GM23338 (cell line): ENCODE data around the gene RPIA. TPM values are rescaled to one million over a fixed set of nuclear protein-coding genes. Genes with fewer than 3 reads are reported as not detected.
A peak's percentile ranks its signal among the peaks of the same experiment; 100 is the strongest.

Source experiments
- ATAC-seq: fragments of 200-7000 bp; cut with Tn5 transposase; 3 replicates; pipeline ENCODE4 v1.9.1; 2020
- DNase-seq: peaks from one replicate; pipeline ENCODE4 v3.0.0-alpha.2; 2015; ENCODE audit warnings: low spot score
- H2AFZ ChIP-seq: fragments of 200-600 bp; sonication (generic); 2 replicates; pipeline ENCODE4 v1.8.0; 2016; ENCODE audit warnings: antibody characterized with exemption, mild to moderate bottlenecking, moderate library complexity
- H3F3A ChIP-seq: fragments of 200-600 bp; sonication (generic); replicated peaks from 2 replicates; pipeline ENCODE4 v1.8.0; 2017; ENCODE audit warnings: antibody characterized with exemption, mixed run types, low read depth
- H3K27ac ChIP-seq: fragments of 200-600 bp; sonication (generic); 2 replicates; pipeline ENCODE4 v1.6.1; 2016; ENCODE audit warnings: low read depth
- H3K27me3 ChIP-seq: fragments of 200-600 bp; sonication (generic); 2 replicates; pipeline ENCODE4 v1.8.0; 2016; ENCODE audit warnings: mild to moderate bottlenecking, mixed run types, moderate library complexity; ENCODE audit not compliant: insufficient read depth
- H3K36me3 ChIP-seq: fragments of 200-600 bp; sonication (generic); 2 replicates; pipeline ENCODE4 v1.8.0; 2016; ENCODE audit warnings: mild to moderate bottlenecking; ENCODE audit not compliant: insufficient read depth
- H3K4me1 ChIP-seq: fragments of 200-600 bp; sonication (generic); 2 replicates; pipeline ENCODE4 v1.8.0; 2016; ENCODE audit warnings: mild to moderate bottlenecking, moderate library complexity; ENCODE audit not compliant: insufficient read depth
- H3K4me2 ChIP-seq: fragments of 200-600 bp; sonication (generic); 2 replicates; pipeline ENCODE4 v1.7.1; 2017; ENCODE audit warnings: mixed run types
- H3K4me3 ChIP-seq: fragments of 200-600 bp; sonication (generic); 2 replicates; pipeline ENCODE4 v1.6.1; 2016; ENCODE audit warnings: mixed run types
- H3K79me2 ChIP-seq: fragments of 200-600 bp; sonication (generic); replicated peaks from 2 replicates; pipeline ENCODE4 v1.8.0; 2017; ENCODE audit warnings: mild to moderate bottlenecking; ENCODE audit not compliant: insufficient read depth
- H3K9me2 ChIP-seq: fragments of 200-600 bp; sonication (generic); 2 replicates; pipeline ENCODE4 v1.8.0; 2017; ENCODE audit not compliant: insufficient read depth
- H4K20me1 ChIP-seq: fragments of 200-600 bp; sonication (generic); replicated peaks from 2 replicates; pipeline ENCODE4 v1.8.0; 2017; ENCODE audit warnings: mild to moderate bottlenecking; ENCODE audit not compliant: insufficient read depth
- H3K27ac Mint-ChIP-seq: 2 replicates; pipeline ENCODE4 v1.8.0; 2020; ENCODE audit warnings: inconsistent platforms, mild to moderate bottlenecking, moderate library complexity, mixed read lengths
- H3K27me3 Mint-ChIP-seq: 3 replicates; pipeline ENCODE4 v1.8.0; 2022; ENCODE audit warnings: low read depth, mild to moderate bottlenecking, moderate library complexity, mixed read lengths, inconsistent platforms; ENCODE audit not compliant: insufficient read depth, poor library complexity
- H3K36me3 Mint-ChIP-seq: 3 replicates; pipeline ENCODE4 v1.8.0; 2021; ENCODE audit warnings: low read depth, mild to moderate bottlenecking, inconsistent platforms, moderate library complexity, mixed read lengths
- H3K4me1 Mint-ChIP-seq: 3 replicates; pipeline ENCODE4 v1.8.0; 2020; ENCODE audit warnings: mild to moderate bottlenecking, inconsistent platforms, mixed read lengths
- H3K4me3 Mint-ChIP-seq: 3 replicates; pipeline ENCODE4 v1.8.0; 2021; ENCODE audit warnings: moderate library complexity, mild to moderate bottlenecking, inconsistent platforms, mixed read lengths
- H3K9me3 Mint-ChIP-seq: 3 replicates; pipeline ENCODE4 v1.8.0; 2020; ENCODE audit warnings: moderate library complexity, mild to moderate bottlenecking, inconsistent platforms, mixed read lengths
- CREB1 ChIP-seq: fragments of 250-450 bp; sonication (Bioruptor Pico); IDR thresholded peaks from 2 replicates; pipeline ENCODE4 v1.5.0; 2020; ENCODE audit warnings: low read depth, mild to moderate bottlenecking, moderate library complexity
- EZH2phosphoT487 ChIP-seq: fragments of 200-600 bp; sonication (generic); IDR thresholded peaks from one replicate; pipeline ENCODE4 v1.8.1; 2018; ENCODE audit warnings: antibody characterized with exemption; ENCODE audit not compliant: unreplicated experiment
- ZNF462 ChIP-seq: fragments of 250-450 bp; sonication (Bioruptor Pico); IDR thresholded peaks from 2 replicates; pipeline ENCODE4 v1.5.0; 2020; ENCODE audit warnings: mild to moderate bottlenecking, moderate library complexity
- polyA plus RNA-seq: library from polyadenylated mRNA; unstranded; fragments of >200 nt; fragmentation: Nextera tagmentation; extraction: Ambion mirVana; gene quantifications from 2 replicates; pipeline ENCODE4 v1.2.1, GENCODE V29; 2016
- total RNA-seq: library from RNA; depleted of rRNA; stranded (reverse); fragments of >200 nt; shearing (Covaris generic); gene quantifications from 2 replicates; pipeline ENCODE4 v1.2.3, GENCODE V29; 2014
- TF ChIP-seq, protein P1 (sequence below): IDR thresholded peaks from one replicate; pipeline ENCODE4 v1.6.1; 2018; ENCODE audit warnings: antibody characterized with exemption; ENCODE audit not compliant: unreplicated experiment
- TF ChIP-seq, protein P2 (sequence below), 2 experiments: fragments of 200-600 bp in 1 of 2; sonication (generic) in 1 of 2; conservative IDR thresholded peaks; 2 replicates each; pipeline versions ENCODE4 v1.5.1 to v1.6.1; 2016 to 2017; ENCODE audit warnings: antibody characterized with exemption in 2 of 2, low read depth in 2 of 2, mild to moderate bottlenecking in 2 of 2, moderate library complexity in 1 of 2

Gene RPIA
- total and polyA plus RNA-seq, 2 experiments from 2014 or later, result 18.8 to 22.5 TPM

GRCh38 chr2:88697370-88698026 lies 6.0 kb downstream of the RPIA start:
- Histone ChIP-seq H3F3A (no peaks in the 10 kb centered on the region), H3K9me2 (peaks cover 13% of the 10 kb centered on the region), H4K20me1 (peaks cover 4% of the 10 kb centered on the region), H3K27me3 (no peaks in the 10 kb centered on the region), H3K79me2 (peaks cover 72% of the 10 kb centered on the region), H3K27ac (no peak overlapping the region), H3K4me2 (peak overlapping the region; percentile 5), H3K4me1 (peaks cover 32% of the 10 kb centered on the region), H3K36me3 (0 out of 2 replicates have a peak, but pooled peaks cover 4% of the 10 kb centered on the region), H2AFZ (no peak overlapping the region), H3K4me3 (no peak overlapping the region)
- Mint-ChIP-seq H3K27ac (peak overlapping the region; percentile 30; the same call in 1 of the 2 replicates), H3K27me3 (peaks cover 1% of the 10 kb centered on the region), H3K36me3 (peaks cover 28% of the 10 kb centered on the region), H3K4me3 (no peak overlapping the region), H3K9me3 (peaks cover 4% of the 10 kb centered on the region; the same call in 2 of the 3 replicates), H3K4me1 (peaks cover 40% of the 10 kb centered on the region)
- DNase-seq (no peak), ATAC-seq (no peak)
- TF ChIP-seq EZH2phosphoT487 (no peak), ZNF462 (CRISPR knock-in tag) (no peak), CREB1 (CRISPR knock-in tag) (no peak)
- TF ChIP-seq, protein P1, sequence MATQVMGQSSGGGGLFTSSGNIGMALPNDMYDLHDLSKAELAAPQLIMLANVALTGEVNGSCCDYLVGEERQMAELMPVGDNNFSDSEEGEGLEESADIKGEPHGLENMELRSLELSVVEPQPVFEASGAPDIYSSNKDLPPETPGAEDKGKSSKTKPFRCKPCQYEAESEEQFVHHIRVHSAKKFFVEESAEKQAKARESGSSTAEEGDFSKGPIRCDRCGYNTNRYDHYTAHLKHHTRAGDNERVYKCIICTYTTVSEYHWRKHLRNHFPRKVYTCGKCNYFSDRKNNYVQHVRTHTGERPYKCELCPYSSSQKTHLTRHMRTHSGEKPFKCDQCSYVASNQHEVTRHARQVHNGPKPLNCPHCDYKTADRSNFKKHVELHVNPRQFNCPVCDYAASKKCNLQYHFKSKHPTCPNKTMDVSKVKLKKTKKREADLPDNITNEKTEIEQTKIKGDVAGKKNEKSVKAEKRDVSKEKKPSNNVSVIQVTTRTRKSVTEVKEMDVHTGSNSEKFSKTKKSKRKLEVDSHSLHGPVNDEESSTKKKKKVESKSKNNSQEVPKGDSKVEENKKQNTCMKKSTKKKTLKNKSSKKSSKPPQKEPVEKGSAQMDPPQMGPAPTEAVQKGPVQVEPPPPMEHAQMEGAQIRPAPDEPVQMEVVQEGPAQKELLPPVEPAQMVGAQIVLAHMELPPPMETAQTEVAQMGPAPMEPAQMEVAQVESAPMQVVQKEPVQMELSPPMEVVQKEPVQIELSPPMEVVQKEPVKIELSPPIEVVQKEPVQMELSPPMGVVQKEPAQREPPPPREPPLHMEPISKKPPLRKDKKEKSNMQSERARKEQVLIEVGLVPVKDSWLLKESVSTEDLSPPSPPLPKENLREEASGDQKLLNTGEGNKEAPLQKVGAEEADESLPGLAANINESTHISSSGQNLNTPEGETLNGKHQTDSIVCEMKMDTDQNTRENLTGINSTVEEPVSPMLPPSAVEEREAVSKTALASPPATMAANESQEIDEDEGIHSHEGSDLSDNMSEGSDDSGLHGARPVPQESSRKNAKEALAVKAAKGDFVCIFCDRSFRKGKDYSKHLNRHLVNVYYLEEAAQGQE, result no peak
- TF ChIP-seq, protein P2, sequence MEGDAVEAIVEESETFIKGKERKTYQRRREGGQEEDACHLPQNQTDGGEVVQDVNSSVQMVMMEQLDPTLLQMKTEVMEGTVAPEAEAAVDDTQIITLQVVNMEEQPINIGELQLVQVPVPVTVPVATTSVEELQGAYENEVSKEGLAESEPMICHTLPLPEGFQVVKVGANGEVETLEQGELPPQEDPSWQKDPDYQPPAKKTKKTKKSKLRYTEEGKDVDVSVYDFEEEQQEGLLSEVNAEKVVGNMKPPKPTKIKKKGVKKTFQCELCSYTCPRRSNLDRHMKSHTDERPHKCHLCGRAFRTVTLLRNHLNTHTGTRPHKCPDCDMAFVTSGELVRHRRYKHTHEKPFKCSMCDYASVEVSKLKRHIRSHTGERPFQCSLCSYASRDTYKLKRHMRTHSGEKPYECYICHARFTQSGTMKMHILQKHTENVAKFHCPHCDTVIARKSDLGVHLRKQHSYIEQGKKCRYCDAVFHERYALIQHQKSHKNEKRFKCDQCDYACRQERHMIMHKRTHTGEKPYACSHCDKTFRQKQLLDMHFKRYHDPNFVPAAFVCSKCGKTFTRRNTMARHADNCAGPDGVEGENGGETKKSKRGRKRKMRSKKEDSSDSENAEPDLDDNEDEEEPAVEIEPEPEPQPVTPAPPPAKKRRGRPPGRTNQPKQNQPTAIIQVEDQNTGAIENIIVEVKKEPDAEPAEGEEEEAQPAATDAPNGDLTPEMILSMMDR (conservative IDR thresholded peaks at IDR 0.05; ENCODE audit: low read depth in 2 of 2), result no peak
